Peyer's patch (tissue), 4 donors: ENCODE data around the gene ADGRL3. TPM values are rescaled to one million over a fixed set of nuclear protein-coding genes. Genes with fewer than 3 reads are reported as not detected.

Experiments used
- DNase-seq, 3 donors: peaks; one replicate each; pipeline ENCODE4 v3.0.0-alpha.2; 2017 to 2019
- H3K27ac ChIP-seq, 4 donors: fragments of 200-600 bp; sonication (generic); one replicate each; pipeline ENCODE4 v1.5.1; 2016 to 2019
- H3K27me3 ChIP-seq, 2 donors: fragments of 200-600 bp; sonication (generic); one replicate each; pipeline ENCODE4 v1.5.1; 2019
- H3K36me3 ChIP-seq, 3 donors: fragments of 200-600 bp; sonication (generic); one replicate each; pipeline ENCODE4 v1.5.1; 2016 to 2019
- H3K4me1 ChIP-seq, 4 donors: fragments of 200-600 bp; sonication (generic); one replicate each; pipeline ENCODE4 v1.5.1; 2016 to 2019
- H3K4me3 ChIP-seq, 4 donors: fragments of 200-600 bp; sonication (generic); 1 replicate in 3 of 4; 2 replicates in 1 of 4; pipeline ENCODE4 v1.5.1; 2016 to 2019; ENCODE audit warnings: mild to moderate bottlenecking in 1 of 4
- H3K9me3 ChIP-seq, 4 donors: fragments of 200-600 bp; sonication (generic); one replicate each; pipeline ENCODE4 v1.5.1; 2016 to 2019; ENCODE audit warnings: mild to moderate bottlenecking in 1 of 4
- CTCF ChIP-seq, 6 experiments: fragments of 450-650 bp in 4 of 6; fragments of 200-600 bp in 2 of 6; sonication (generic) in 1 of 6; IDR thresholded peaks; one replicate each; pipeline ENCODE4 v1.5.1; 2017 to 2019; ENCODE audit warnings: antibody characterized with exemption in 6 of 6, mild to moderate bottlenecking in 3 of 6, moderate library complexity in 1 of 6
- POLR2A ChIP-seq, 2 donors: fragments of 450-650 bp; IDR thresholded peaks; one replicate each; pipeline ENCODE4 v1.5.1; 2017; ENCODE audit warnings: antibody characterized with exemption in 2 of 2, mild to moderate bottlenecking in 2 of 2, moderate library complexity in 2 of 2
- total RNA-seq, 4 donors: library from RNA; depleted of rRNA; stranded (reverse); fragments of >200 nt; gene quantifications; one replicate each; pipeline ENCODE4 v1.1.0, GENCODE V29; 2016

The ADGRL3 gene
- total RNA-seq, 4 donors from 2014 or later, result 3.7 to 39.6 (median 9.1) TPM

GRCh38 chr4:61921920-61922319 is 721.8 kb downstream of the ADGRL3 start:
- DNase-seq, result no peak
- Histone ChIP-seq H3K27me3 (no peaks in the 10 kb centered on the region), H3K36me3 (no peaks in the 10 kb centered on the region), H3K9me3 (no peaks in the 10 kb centered on the region), H3K4me3 (no peak overlapping the region), H3K27ac (no peak overlapping the region), H3K4me1 (peaks cover 0 to 14% (median 0%) of the 10 kb centered on the region in 4 donors)
- TF ChIP-seq CTCF (IDR thresholded peaks at IDR 0.05) (no peak), POLR2A (IDR thresholded peaks at IDR 0.05) (no peak)

GRCh38 chr4:61922766-61923165 is 722.6 kb downstream of the ADGRL3 start:
- H3K27me3 ChIP-seq, result no peaks in the 10 kb centered on the region
- H3K4me1 ChIP-seq, result peaks cover 0 to 14% (median 0%) of the 10 kb centered on the region in 4 donors
- TF ChIP-seq POLR2A (IDR thresholded peaks at IDR 0.05) (no peak), CTCF (IDR thresholded peaks at IDR 0.05) (no peak)
- peak overlapping the region in 1 of 4 donors; percentile 16 for H3K27ac ChIP-seq
- H3K9me3 ChIP-seq, result no peaks in the 10 kb centered on the region
- H3K36me3 ChIP-seq, result no peaks in the 10 kb centered on the region
- H3K4me3 ChIP-seq, result no peak overlapping the region
- DNase-seq, result peak in 1 of 3 donors; percentile 68

GRCh38 chr4:61923179-61923578 is 723.1 kb downstream of the ADGRL3 start:
- H3K27me3 ChIP-seq, result no peaks in the 10 kb centered on the region
- no peak for DNase-seq
- peak overlapping the region in 1 of 4 donors; percentile 16 for H3K27ac ChIP-seq
- no peak for TF ChIP-seq CTCF (IDR thresholded peaks at IDR 0.05)
- TF ChIP-seq POLR2A (IDR thresholded peaks at IDR 0.05), result no peak
- H3K9me3 ChIP-seq, result no peaks in the 10 kb centered on the region
- H3K4me3 ChIP-seq, result no peak overlapping the region
- no peaks in the 10 kb centered on the region for H3K36me3 ChIP-seq
- peaks cover 0 to 14% (median 0%) of the 10 kb centered on the region in 4 donors for H3K4me1 ChIP-seq

- H3K9me3 ChIP-seq, result no peaks in the 10 kb centered on the region
- H3K27me3 ChIP-seq, result no peaks in the 10 kb centered on the region
- no peak overlapping the region for H3K27ac ChIP-seq
- DNase-seq, result no peak
- peak in 1 of 6 experiments; percentile 23 for TF ChIP-seq CTCF (IDR thresholded peaks at IDR 0.05)
- no peak for TF ChIP-seq POLR2A (IDR thresholded peaks at IDR 0.05)
- peaks cover 0 to 14% (median 0%) of the 10 kb centered on the region in 4 donors for H3K4me1 ChIP-seq
- H3K4me3 ChIP-seq, result no peak overlapping the region
- H3K36me3 ChIP-seq, result no peaks in the 10 kb centered on the region
Observed at GRCh38 chr4:61924131-61924530, 724.0 kb downstream of the ADGRL3 start.

- Histone ChIP-seq H3K4me1 (no peaks in the 10 kb centered on the region), H3K9me3 (no peaks in the 10 kb centered on the region), H3K4me3 (no peak overlapping the region), H3K27ac (no peak overlapping the region), H3K36me3 (no peaks in the 10 kb centered on the region), H3K27me3 (no peaks in the 10 kb centered on the region)
- no peak for TF ChIP-seq CTCF (IDR thresholded peaks at IDR 0.05)
- TF ChIP-seq POLR2A (IDR thresholded peaks at IDR 0.05), result no peak
- DNase-seq, result no peak
Observed at GRCh38 chr4:61933527-61933926, 733.4 kb downstream of the ADGRL3 start.

GRCh38 chr4:61934198-61934597 is 734.1 kb downstream of the ADGRL3 start:
- H3K27me3 ChIP-seq, result no peaks in the 10 kb centered on the region
- H3K36me3 ChIP-seq, result no peaks in the 10 kb centered on the region
- DNase-seq, result no peak
- TF ChIP-seq POLR2A (IDR thresholded peaks at IDR 0.05) (no peak), CTCF (IDR thresholded peaks at IDR 0.05) (no peak)
- H3K4me1 ChIP-seq, result no peaks in the 10 kb centered on the region
- H3K9me3 ChIP-seq, result no peaks in the 10 kb centered on the region
- no peak overlapping the region for H3K27ac ChIP-seq
- H3K4me3 ChIP-seq, result no peak overlapping the region
